CD8-positive, alpha-beta memory T cell (primary cell): ENCODE results near the gene OR2H1. TPM values are rescaled to one million over a fixed set of nuclear protein-coding genes. Genes with fewer than 3 reads are reported as not detected.

Source experiments
- CTCF ChIA-PET: fragments of 350-600 bp; sonication (Branson Sonifier 250); formaldehyde crosslinking; loops from one replicate; lab custom pipeline; 2021; ENCODE audit warnings: antibody characterized with exemption; lab: Charles Lee
- POLR2A ChIA-PET: fragments of 350-600 bp; sonication (Branson Sonifier 250); formaldehyde crosslinking; loops from one replicate; lab custom pipeline; 2021; ENCODE audit warnings: antibody characterized with exemption; lab: Charles Lee
- DNase-seq, 5 donors: peaks; one replicate each; pipeline versions ENCODE4 v3.0.0 to v3.0.0-alpha.2; 2020 to 2022; ENCODE audit warnings: mixed read lengths in 1 of 5
- H3K27ac ChIP-seq: one replicate; pipeline ENCODE4 v1.7.0; 2013; ENCODE audit warnings: low read depth, mild to moderate bottlenecking, low read length, moderate library complexity
- H3K27me3 ChIP-seq: 2 replicates; pipeline ENCODE4 v1.7.0; 2013; ENCODE audit warnings: low read length, mild to moderate bottlenecking; ENCODE audit not compliant: insufficient read depth, poor library complexity, severe bottlenecking
- H3K36me3 ChIP-seq: 2 replicates; pipeline ENCODE4 v1.7.0; 2013; ENCODE audit warnings: mild to moderate bottlenecking, low read length, moderate library complexity; ENCODE audit not compliant: insufficient read depth
- H3K4me1 ChIP-seq: 2 replicates; pipeline ENCODE4 v1.7.0; 2013; ENCODE audit warnings: mild to moderate bottlenecking, low read length, moderate library complexity; ENCODE audit not compliant: insufficient read depth
- H3K4me3 ChIP-seq: 2 replicates; pipeline ENCODE4 v1.7.0; 2013; ENCODE audit warnings: mild to moderate bottlenecking, low read length
- H3K9me3 ChIP-seq: 2 replicates; pipeline ENCODE4 v1.7.0; 2013; ENCODE audit warnings: mild to moderate bottlenecking, low read length
- H3K27ac Mint-ChIP-seq, 8 donors: one replicate each; pipeline ENCODE4 v1.8.0; 2020 to 2021; ENCODE audit warnings: mixed read lengths in 8 of 8, mild to moderate bottlenecking in 6 of 8, inconsistent platforms in 3 of 8, moderate library complexity in 3 of 8
- H3K27me3 Mint-ChIP-seq, 2 donors: one replicate each; pipeline ENCODE4 v1.8.0; 2020 to 2021; ENCODE audit warnings: mixed read lengths in 2 of 2, mild to moderate bottlenecking in 1 of 2, moderate library complexity in 1 of 2
- H3K36me3 Mint-ChIP-seq, 3 donors: one replicate each; pipeline ENCODE4 v1.8.0; 2020 to 2021; ENCODE audit warnings: mixed read lengths in 3 of 3, inconsistent platforms in 1 of 3, mild to moderate bottlenecking in 1 of 3
- H3K4me1 Mint-ChIP-seq, 3 donors: one replicate each; pipeline ENCODE4 v1.8.0; 2020 to 2021; ENCODE audit warnings: mixed read lengths in 3 of 3, inconsistent platforms in 1 of 3, mild to moderate bottlenecking in 1 of 3
- H3K4me3 Mint-ChIP-seq, 7 donors: one replicate each; pipeline ENCODE4 v1.8.0; 2020 to 2021; ENCODE audit warnings: mixed read lengths in 7 of 7, mild to moderate bottlenecking in 6 of 7, moderate library complexity in 4 of 7, inconsistent platforms in 2 of 7
- H3K9me3 Mint-ChIP-seq, 5 donors: one replicate each; pipeline ENCODE4 v1.8.0; 2020 to 2022; ENCODE audit warnings: mixed read lengths in 5 of 5, mild to moderate bottlenecking in 3 of 5, moderate library complexity in 2 of 5, inconsistent platforms in 1 of 5
- polyA plus RNA-seq: library from polyadenylated mRNA; unstranded; fragments of 300-500 nt; fragmentation: Illumina TruSeq; gene quantifications from one replicate; pipeline ENCODE4 v1.2.3, GENCODE V29; 2021
- total RNA-seq, 2 experiments: library from RNA; stranded (reverse); gene quantifications; one replicate each; pipeline ENCODE4 v1.2.3, GENCODE V29; 2021

The OR2H1 gene
- total and polyA plus RNA-seq, 3 experiments from 2014 or later: not detected

GRCh38 chr6:29465801-29466200, 8.8 kb downstream of the OR2H1 start:
- Mint-ChIP-seq H3K4me1 (no peaks in the 10 kb centered on the region), H3K9me3 (no peaks in the 10 kb centered on the region), H3K4me3 (no peak overlapping the region), H3K36me3 (no peaks in the 10 kb centered on the region), H3K27ac (no peak overlapping the region), H3K27me3 (peaks cover 6 to 30% of the 10 kb centered on the region in 2 donors)
- no peak overlapping the region for H3K27ac ChIP-seq
- ChIA-PET CTCF (no interaction called here), POLR2A (no interaction called here)
- no peak overlapping the region for H3K4me3 ChIP-seq
- H3K36me3 ChIP-seq: no peaks in the 10 kb centered on the region
- no peaks in the 10 kb centered on the region for H3K27me3 ChIP-seq
- H3K9me3 ChIP-seq: no peaks in the 10 kb centered on the region
- H3K4me1 ChIP-seq: no peaks in the 10 kb centered on the region
- DNase-seq: no peak

GRCh38 chr6:29466241-29466640, 9.3 kb downstream of the OR2H1 start:
- Mint-ChIP-seq H3K4me1 (no peaks in the 10 kb centered on the region), H3K9me3 (no peaks in the 10 kb centered on the region), H3K27ac (no peak overlapping the region), H3K36me3 (no peaks in the 10 kb centered on the region), H3K4me3 (no peak overlapping the region), H3K27me3 (peaks cover 6 to 33% of the 10 kb centered on the region in 2 donors)
- ChIA-PET POLR2A (no interaction called here), CTCF (no interaction called here)
- Histone ChIP-seq H3K9me3 (no peaks in the 10 kb centered on the region), H3K4me1 (no peaks in the 10 kb centered on the region), H3K4me3 (no peak overlapping the region), H3K27ac (no peak overlapping the region), H3K27me3 (no peaks in the 10 kb centered on the region), H3K36me3 (no peaks in the 10 kb centered on the region)
- DNase-seq: no peak

- POLR2A ChIA-PET: no interaction called here
- H3K4me1 Mint-ChIP-seq: no peaks in the 10 kb centered on the region
These were observed 18.0 kb downstream of the OR2H1 start for GRCh38 chr6:29474996-29475395.

GRCh38 chr6:29477923-29478450, 21.0 kb downstream of the OR2H1 start:
- Histone ChIP-seq H3K27ac (no peak overlapping the region), H3K36me3 (no peaks in the 10 kb centered on the region), H3K4me3 (no peak overlapping the region), H3K27me3 (no peaks in the 10 kb centered on the region), H3K9me3 (no peaks in the 10 kb centered on the region), H3K4me1 (no peaks in the 10 kb centered on the region)
- Mint-ChIP-seq H3K9me3 (peaks cover 0 to 1% (median 0%) of the 10 kb centered on the region in 5 donors), H3K36me3 (no peaks in the 10 kb centered on the region), H3K4me3 (no peak overlapping the region), H3K27ac (no peak overlapping the region), H3K4me1 (no peaks in the 10 kb centered on the region), H3K27me3 (peaks cover 10 to 17% of the 10 kb centered on the region in 2 donors)
- no peak for DNase-seq
- ChIA-PET CTCF (no interaction called here), POLR2A (no interaction called here)

More at GRCh38 chr6:29474996-29475395, 18.0 kb downstream of the OR2H1 start:
- H3K9me3 Mint-ChIP-seq: peaks cover 0 to 2% (median 0%) of the 10 kb centered on the region in 5 donors
- peaks cover 9 to 30% of the 10 kb centered on the region in 2 donors for H3K27me3 Mint-ChIP-seq
- Histone ChIP-seq H3K27ac (no peak overlapping the region), H3K4me3 (no peak overlapping the region), H3K9me3 (no peaks in the 10 kb centered on the region), H3K27me3 (no peaks in the 10 kb centered on the region), H3K36me3 (no peaks in the 10 kb centered on the region), H3K4me1 (no peaks in the 10 kb centered on the region)
- CTCF ChIA-PET: no interaction called here
- no peak overlapping the region for H3K27ac Mint-ChIP-seq
- no peak overlapping the region for H3K4me3 Mint-ChIP-seq
- H3K36me3 Mint-ChIP-seq: no peaks in the 10 kb centered on the region
- DNase-seq: no peak

GRCh38 chr6:29478740-29479139, 21.8 kb downstream of the OR2H1 start:
- no peaks in the 10 kb centered on the region for H3K27me3 ChIP-seq
- no peaks in the 10 kb centered on the region for H3K4me1 Mint-ChIP-seq
- no peak overlapping the region for H3K27ac ChIP-seq
- H3K27me3 Mint-ChIP-seq: peaks cover 8 to 19% of the 10 kb centered on the region in 2 donors
- no peaks in the 10 kb centered on the region for H3K9me3 Mint-ChIP-seq
- H3K9me3 ChIP-seq: no peaks in the 10 kb centered on the region
- POLR2A ChIA-PET: interaction anchor here (0.6 kb wide), 1 partner anchor 742 kb away, joined by 4 read pairs; no protein-coding TSS in a partner anchor
- no peaks in the 10 kb centered on the region for H3K36me3 ChIP-seq
- CTCF ChIA-PET: no interaction called here
- no peaks in the 10 kb centered on the region for H3K4me1 ChIP-seq
- DNase-seq: no peak
- H3K27ac Mint-ChIP-seq: no peak overlapping the region
- H3K4me3 ChIP-seq: no peak overlapping the region
- no peak overlapping the region for H3K4me3 Mint-ChIP-seq
- H3K36me3 Mint-ChIP-seq: no peaks in the 10 kb centered on the region

- ChIA-PET CTCF (no interaction called here), POLR2A (interaction anchor here (0.6 kb wide), 1 partner anchor 741 kb away, joined by 4 read pairs; no protein-coding TSS in a partner anchor)
- Mint-ChIP-seq H3K36me3 (no peaks in the 10 kb centered on the region), H3K4me1 (no peaks in the 10 kb centered on the region), H3K27ac (no peak overlapping the region), H3K27me3 (peaks cover 9 to 28% of the 10 kb centered on the region in 2 donors), H3K4me3 (no peak overlapping the region), H3K9me3 (no peaks in the 10 kb centered on the region)
- Histone ChIP-seq H3K9me3 (no peaks in the 10 kb centered on the region), H3K36me3 (no peaks in the 10 kb centered on the region), H3K4me3 (no peak overlapping the region), H3K27me3 (no peaks in the 10 kb centered on the region), H3K4me1 (no peaks in the 10 kb centered on the region), H3K27ac (no peak overlapping the region)
- no peak for DNase-seq
These were observed 22.6 kb downstream of the OR2H1 start for GRCh38 chr6:29479560-29479959.

GRCh38 chr6:29483186-29483585, 26.2 kb downstream of the OR2H1 start:
- H3K36me3 Mint-ChIP-seq: no peaks in the 10 kb centered on the region
- DNase-seq: no peak
- Histone ChIP-seq H3K9me3 (no peaks in the 10 kb centered on the region), H3K4me3 (no peak overlapping the region), H3K4me1 (no peaks in the 10 kb centered on the region), H3K36me3 (no peaks in the 10 kb centered on the region), H3K27me3 (no peaks in the 10 kb centered on the region), H3K27ac (no peak overlapping the region)
- H3K27ac Mint-ChIP-seq: no peak overlapping the region
- ChIA-PET CTCF (no interaction called here), POLR2A (no interaction called here)
- no peaks in the 10 kb centered on the region for H3K4me1 Mint-ChIP-seq
- H3K4me3 Mint-ChIP-seq: no peak overlapping the region
- H3K9me3 Mint-ChIP-seq: no peaks in the 10 kb centered on the region
- H3K27me3 Mint-ChIP-seq: peaks cover 20 to 36% of the 10 kb centered on the region in 2 donors

GRCh38 chr6:29483735-29484134, 26.8 kb downstream of the OR2H1 start:
- Mint-ChIP-seq H3K4me3 (no peak overlapping the region), H3K4me1 (no peaks in the 10 kb centered on the region), H3K9me3 (no peaks in the 10 kb centered on the region), H3K27ac (no peak overlapping the region), H3K27me3 (peaks cover 20 to 36% of the 10 kb centered on the region in 2 donors), H3K36me3 (no peaks in the 10 kb centered on the region)
- no peak for DNase-seq
- CTCF ChIA-PET: no interaction called here
- Histone ChIP-seq H3K36me3 (no peaks in the 10 kb centered on the region), H3K9me3 (no peaks in the 10 kb centered on the region), H3K27me3 (no peaks in the 10 kb centered on the region), H3K27ac (no peak overlapping the region), H3K4me3 (no peak overlapping the region), H3K4me1 (no peaks in the 10 kb centered on the region)
- POLR2A ChIA-PET: no interaction called here
